Loucy (cell line): ENCODE results near the gene MIEF1.

ENCODE experiments used
- EZH2phosphoT487 ChIP-seq: fragments of 200-600 bp; IDR thresholded peaks from 2 replicates; pipeline ENCODE4 v1.6.1; 2018; ENCODE audit warnings: antibody characterized with exemption, mild to moderate bottlenecking, moderate library complexity, borderline replicate concordance
- TF ChIP-seq, protein P1 (sequence below): fragments of 200-600 bp; sonication (generic); conservative IDR thresholded peaks from 2 replicates; pipeline ENCODE4 v1.5.1; 2014; ENCODE audit warnings: mild to moderate bottlenecking, antibody characterized with exemption, low read length

GRCh38 chr22:39517470-39517869 lies 15.4 kb downstream of the MIEF1 start:
- TF ChIP-seq, protein P1, sequence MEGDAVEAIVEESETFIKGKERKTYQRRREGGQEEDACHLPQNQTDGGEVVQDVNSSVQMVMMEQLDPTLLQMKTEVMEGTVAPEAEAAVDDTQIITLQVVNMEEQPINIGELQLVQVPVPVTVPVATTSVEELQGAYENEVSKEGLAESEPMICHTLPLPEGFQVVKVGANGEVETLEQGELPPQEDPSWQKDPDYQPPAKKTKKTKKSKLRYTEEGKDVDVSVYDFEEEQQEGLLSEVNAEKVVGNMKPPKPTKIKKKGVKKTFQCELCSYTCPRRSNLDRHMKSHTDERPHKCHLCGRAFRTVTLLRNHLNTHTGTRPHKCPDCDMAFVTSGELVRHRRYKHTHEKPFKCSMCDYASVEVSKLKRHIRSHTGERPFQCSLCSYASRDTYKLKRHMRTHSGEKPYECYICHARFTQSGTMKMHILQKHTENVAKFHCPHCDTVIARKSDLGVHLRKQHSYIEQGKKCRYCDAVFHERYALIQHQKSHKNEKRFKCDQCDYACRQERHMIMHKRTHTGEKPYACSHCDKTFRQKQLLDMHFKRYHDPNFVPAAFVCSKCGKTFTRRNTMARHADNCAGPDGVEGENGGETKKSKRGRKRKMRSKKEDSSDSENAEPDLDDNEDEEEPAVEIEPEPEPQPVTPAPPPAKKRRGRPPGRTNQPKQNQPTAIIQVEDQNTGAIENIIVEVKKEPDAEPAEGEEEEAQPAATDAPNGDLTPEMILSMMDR: no peak
- no peak for TF ChIP-seq EZH2phosphoT487
